Liver (tissue), 9 donors: Measurements from ENCODE around the gene TNS3. TPM values are rescaled to one million over a fixed set of nuclear protein-coding genes. Genes with fewer than 3 reads are reported as not detected.

Experiments
- DNase-seq: peaks from one replicate; pipeline ENCODE4 v3.0.0-alpha.2; 2017; ENCODE audit warnings: low spot score
- H3K27ac ChIP-seq, 2 donors: one replicate each; pipeline ENCODE4 v1.7.0; 2013; ENCODE audit warnings: inconsistent platforms in 2 of 2, low read length in 2 of 2, control low read depth in 1 of 2, low read depth in 1 of 2, mild to moderate bottlenecking in 1 of 2
- H3K27me3 ChIP-seq, 4 donors: one replicate each; pipeline versions ENCODE4 v1.6.1 to v1.7.0; 2013; ENCODE audit warnings: low read length in 3 of 4, inconsistent platforms in 1 of 4, mild to moderate bottlenecking in 1 of 4, moderate library complexity in 1 of 4; ENCODE audit not compliant: control insufficient read depth in 4 of 4, insufficient read depth in 4 of 4
- H3K36me3 ChIP-seq, 4 donors: one replicate each; pipeline versions ENCODE4 v1.6.1 to v1.7.0; 2013; ENCODE audit warnings: low read length in 3 of 4, mild to moderate bottlenecking in 3 of 4, low read depth in 1 of 4, moderate library complexity in 1 of 4; ENCODE audit not compliant: control insufficient read depth in 4 of 4, insufficient read depth in 3 of 4
- H3K4me1 ChIP-seq, 4 donors: one replicate each; pipeline versions ENCODE4 v1.6.1 to v1.7.0; 2013; ENCODE audit warnings: low read length in 3 of 4, mild to moderate bottlenecking in 3 of 4, moderate library complexity in 1 of 4; ENCODE audit not compliant: control insufficient read depth in 4 of 4, insufficient read depth in 4 of 4
- H3K4me3 ChIP-seq, 3 donors: one replicate each; pipeline versions ENCODE4 v1.6.1 to v1.7.0; 2013; ENCODE audit warnings: low read length in 3 of 3, control low read depth in 1 of 3, low read depth in 1 of 3, mild to moderate bottlenecking in 1 of 3
- H3K9ac ChIP-seq, 2 donors: one replicate each; pipeline ENCODE4 v1.7.0; 2013; ENCODE audit warnings: low read length in 2 of 2, mild to moderate bottlenecking in 2 of 2, moderate library complexity in 2 of 2, control low read depth in 1 of 2, low read depth in 1 of 2
- H3K9me3 ChIP-seq, 4 donors: one replicate each; pipeline versions ENCODE4 v1.6.1 to v1.7.0; 2013; ENCODE audit warnings: low read length in 3 of 4; ENCODE audit not compliant: control insufficient read depth in 4 of 4
- EGR1 ChIP-seq, 2 donors: IDR thresholded peaks; 2 replicates each; pipeline ENCODE4 v1.6.1; 2016 to 2018; ENCODE audit warnings: antibody characterized with exemption in 2 of 2, low read depth in 2 of 2
- FOXA1 ChIP-seq: IDR thresholded peaks from 2 replicates; pipeline ENCODE4 v1.6.1; 2016; ENCODE audit warnings: antibody characterized with exemption
- FOXA2 ChIP-seq: IDR thresholded peaks from 2 replicates; pipeline ENCODE4 v1.6.1; 2016; ENCODE audit warnings: antibody characterized with exemption
- GABPA ChIP-seq, 2 donors: IDR thresholded peaks in 1 of 2; conservative IDR thresholded peaks in 1 of 2; 2 replicates each; pipeline ENCODE4 v1.6.1; 2016; ENCODE audit warnings: antibody characterized with exemption in 2 of 2, mild to moderate bottlenecking in 1 of 2, moderate library complexity in 1 of 2
- HNF4A ChIP-seq, 2 donors: conservative IDR thresholded peaks; 2 replicates each; pipeline ENCODE4 v1.6.1; 2016; ENCODE audit warnings: antibody characterized with exemption in 2 of 2, mild to moderate bottlenecking in 2 of 2
- HNF4G ChIP-seq: IDR thresholded peaks from 2 replicates; pipeline ENCODE4 v1.6.1; 2016; ENCODE audit warnings: antibody characterized with exemption
- JUND ChIP-seq, 2 donors: IDR thresholded peaks; 2 replicates each; pipeline ENCODE4 v1.6.1; 2016; ENCODE audit warnings: antibody characterized with exemption in 2 of 2
- NR2F2 ChIP-seq: IDR thresholded peaks from 2 replicates; pipeline ENCODE4 v1.6.1; 2016; ENCODE audit warnings: antibody characterized with exemption
- RAD21 ChIP-seq, 2 donors: IDR thresholded peaks; 2 replicates each; pipeline ENCODE4 v1.6.1; 2016; ENCODE audit warnings: antibody characterized with exemption in 2 of 2, mild to moderate bottlenecking in 2 of 2
- RXRA ChIP-seq, 2 donors: IDR thresholded peaks; 2 replicates each; pipeline ENCODE4 v1.6.1; 2017 to 2018; ENCODE audit warnings: antibody characterized with exemption in 2 of 2, mild to moderate bottlenecking in 1 of 2
- SP1 ChIP-seq: IDR thresholded peaks from 2 replicates; pipeline ENCODE4 v1.6.1; 2018; ENCODE audit warnings: antibody characterized with exemption, mild to moderate bottlenecking
- YY1 ChIP-seq: IDR thresholded peaks from 2 replicates; pipeline ENCODE4 v1.6.1; 2016; ENCODE audit warnings: antibody characterized with exemption, mild to moderate bottlenecking
- WGBS: extraction: QIAGEN DNeasy Blood & Tissue Kit; methylation state at CpG from one replicate; pipeline ENCODE4 v1.1.7; 2013; 5-methylcytosine and 5-hydroxymethylcytosine counted together
- polyA plus RNA-seq, 2 donors: library from polyadenylated mRNA; stranded (reverse) in 1 of 2; unstranded in 1 of 2; fragments of 200-250 nt in 1 of 2; fragments of >200 nt in 1 of 2; fragmentation: Nextera tagmentation in 1 of 2; extraction: Ambion mirVana in 1 of 2; gene quantifications; one replicate each; pipeline versions ENCODE4 v1.2.1 to v1.2.3, GENCODE V29; 2013 to 2015
- total RNA-seq, 2 donors: library from RNA; depleted of rRNA; stranded (reverse); fragments of >200 nt; gene quantifications; one replicate each; pipeline ENCODE4 v1.2.3, GENCODE V29; 2014
- TF ChIP-seq, protein P1 (sequence below): IDR thresholded peaks from 2 replicates; pipeline ENCODE4 v1.6.1; 2016; ENCODE audit warnings: antibody characterized with exemption
- TF ChIP-seq, protein P2 (sequence below): IDR thresholded peaks from 2 replicates; pipeline ENCODE4 v1.6.1; 2016; ENCODE audit warnings: antibody characterized with exemption
- TF ChIP-seq, protein P3 (sequence below): IDR thresholded peaks from 2 replicates; pipeline ENCODE4 v1.6.1; 2016; ENCODE audit warnings: antibody characterized with exemption, mild to moderate bottlenecking
- TF ChIP-seq, protein P4 (sequence below): fragments of 150-350 bp; IDR thresholded peaks from 2 replicates; pipeline ENCODE4 v1.5.1; 2017; ENCODE audit warnings: improper control_type of control experiment, low read depth, low read length; ENCODE audit not compliant: missing input control
- TF ChIP-seq, protein P5 (sequence below): IDR thresholded peaks from 2 replicates; pipeline ENCODE4 v1.6.1; 2016; ENCODE audit warnings: antibody characterized with exemption
- donor health status: healthy.
- donor health status: healthy.
- donor health status: healthy.
- donor health status: healthy.
- donor health status: healthy.

Gene TNS3
- total and polyA plus RNA-seq, 4 donors, result 16.8 to 100 (median 29.5) TPM

DNA sequence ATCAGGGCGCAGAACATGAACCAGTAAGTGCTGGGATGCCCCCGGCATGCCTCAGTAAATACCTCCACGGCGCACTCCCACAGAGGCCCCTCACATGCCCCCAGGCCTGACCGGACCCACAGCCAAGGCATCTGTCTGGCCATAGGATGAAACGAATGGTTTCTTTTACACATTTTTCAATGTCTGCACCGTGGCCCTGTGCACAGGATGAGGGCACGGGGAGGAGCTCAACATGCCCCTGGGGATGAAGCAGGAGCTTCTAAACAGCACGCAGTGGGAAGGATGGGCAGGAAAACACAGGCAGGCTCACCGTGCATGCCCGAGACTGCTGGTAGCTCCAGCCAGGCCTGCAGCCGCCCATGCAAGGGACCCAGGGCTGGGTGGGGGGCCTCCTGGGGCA lies 283.3 kb downstream of the TNS3 start:
- H3K9ac ChIP-seq, result no peak overlapping the region
- WGBS, result 93% methylated on average over 12 of the region's 12 CpGs
- H3K27me3 ChIP-seq, result no peaks in the 10 kb centered on the region
- TF ChIP-seq HNF4G, result no peak
- TF ChIP-seq, protein P1, sequence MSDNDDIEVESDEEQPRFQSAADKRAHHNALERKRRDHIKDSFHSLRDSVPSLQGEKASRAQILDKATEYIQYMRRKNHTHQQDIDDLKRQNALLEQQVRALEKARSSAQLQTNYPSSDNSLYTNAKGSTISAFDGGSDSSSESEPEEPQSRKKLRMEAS, result no peak
- TF ChIP-seq, protein P2, sequence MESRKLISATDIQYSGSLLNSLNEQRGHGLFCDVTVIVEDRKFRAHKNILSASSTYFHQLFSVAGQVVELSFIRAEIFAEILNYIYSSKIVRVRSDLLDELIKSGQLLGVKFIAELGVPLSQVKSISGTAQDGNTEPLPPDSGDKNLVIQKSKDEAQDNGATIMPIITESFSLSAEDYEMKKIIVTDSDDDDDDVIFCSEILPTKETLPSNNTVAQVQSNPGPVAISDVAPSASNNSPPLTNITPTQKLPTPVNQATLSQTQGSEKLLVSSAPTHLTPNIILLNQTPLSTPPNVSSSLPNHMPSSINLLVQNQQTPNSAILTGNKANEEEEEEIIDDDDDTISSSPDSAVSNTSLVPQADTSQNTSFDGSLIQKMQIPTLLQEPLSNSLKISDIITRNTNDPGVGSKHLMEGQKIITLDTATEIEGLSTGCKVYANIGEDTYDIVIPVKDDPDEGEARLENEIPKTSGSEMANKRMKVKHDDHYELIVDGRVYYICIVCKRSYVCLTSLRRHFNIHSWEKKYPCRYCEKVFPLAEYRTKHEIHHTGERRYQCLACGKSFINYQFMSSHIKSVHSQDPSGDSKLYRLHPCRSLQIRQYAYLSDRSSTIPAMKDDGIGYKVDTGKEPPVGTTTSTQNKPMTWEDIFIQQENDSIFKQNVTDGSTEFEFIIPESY, result no peak
- TF ChIP-seq, protein P3, sequence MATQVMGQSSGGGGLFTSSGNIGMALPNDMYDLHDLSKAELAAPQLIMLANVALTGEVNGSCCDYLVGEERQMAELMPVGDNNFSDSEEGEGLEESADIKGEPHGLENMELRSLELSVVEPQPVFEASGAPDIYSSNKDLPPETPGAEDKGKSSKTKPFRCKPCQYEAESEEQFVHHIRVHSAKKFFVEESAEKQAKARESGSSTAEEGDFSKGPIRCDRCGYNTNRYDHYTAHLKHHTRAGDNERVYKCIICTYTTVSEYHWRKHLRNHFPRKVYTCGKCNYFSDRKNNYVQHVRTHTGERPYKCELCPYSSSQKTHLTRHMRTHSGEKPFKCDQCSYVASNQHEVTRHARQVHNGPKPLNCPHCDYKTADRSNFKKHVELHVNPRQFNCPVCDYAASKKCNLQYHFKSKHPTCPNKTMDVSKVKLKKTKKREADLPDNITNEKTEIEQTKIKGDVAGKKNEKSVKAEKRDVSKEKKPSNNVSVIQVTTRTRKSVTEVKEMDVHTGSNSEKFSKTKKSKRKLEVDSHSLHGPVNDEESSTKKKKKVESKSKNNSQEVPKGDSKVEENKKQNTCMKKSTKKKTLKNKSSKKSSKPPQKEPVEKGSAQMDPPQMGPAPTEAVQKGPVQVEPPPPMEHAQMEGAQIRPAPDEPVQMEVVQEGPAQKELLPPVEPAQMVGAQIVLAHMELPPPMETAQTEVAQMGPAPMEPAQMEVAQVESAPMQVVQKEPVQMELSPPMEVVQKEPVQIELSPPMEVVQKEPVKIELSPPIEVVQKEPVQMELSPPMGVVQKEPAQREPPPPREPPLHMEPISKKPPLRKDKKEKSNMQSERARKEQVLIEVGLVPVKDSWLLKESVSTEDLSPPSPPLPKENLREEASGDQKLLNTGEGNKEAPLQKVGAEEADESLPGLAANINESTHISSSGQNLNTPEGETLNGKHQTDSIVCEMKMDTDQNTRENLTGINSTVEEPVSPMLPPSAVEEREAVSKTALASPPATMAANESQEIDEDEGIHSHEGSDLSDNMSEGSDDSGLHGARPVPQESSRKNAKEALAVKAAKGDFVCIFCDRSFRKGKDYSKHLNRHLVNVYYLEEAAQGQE, result no peak
- no peak for TF ChIP-seq JUND (IDR thresholded peaks at IDR 0.05)
- TF ChIP-seq, protein P4, sequence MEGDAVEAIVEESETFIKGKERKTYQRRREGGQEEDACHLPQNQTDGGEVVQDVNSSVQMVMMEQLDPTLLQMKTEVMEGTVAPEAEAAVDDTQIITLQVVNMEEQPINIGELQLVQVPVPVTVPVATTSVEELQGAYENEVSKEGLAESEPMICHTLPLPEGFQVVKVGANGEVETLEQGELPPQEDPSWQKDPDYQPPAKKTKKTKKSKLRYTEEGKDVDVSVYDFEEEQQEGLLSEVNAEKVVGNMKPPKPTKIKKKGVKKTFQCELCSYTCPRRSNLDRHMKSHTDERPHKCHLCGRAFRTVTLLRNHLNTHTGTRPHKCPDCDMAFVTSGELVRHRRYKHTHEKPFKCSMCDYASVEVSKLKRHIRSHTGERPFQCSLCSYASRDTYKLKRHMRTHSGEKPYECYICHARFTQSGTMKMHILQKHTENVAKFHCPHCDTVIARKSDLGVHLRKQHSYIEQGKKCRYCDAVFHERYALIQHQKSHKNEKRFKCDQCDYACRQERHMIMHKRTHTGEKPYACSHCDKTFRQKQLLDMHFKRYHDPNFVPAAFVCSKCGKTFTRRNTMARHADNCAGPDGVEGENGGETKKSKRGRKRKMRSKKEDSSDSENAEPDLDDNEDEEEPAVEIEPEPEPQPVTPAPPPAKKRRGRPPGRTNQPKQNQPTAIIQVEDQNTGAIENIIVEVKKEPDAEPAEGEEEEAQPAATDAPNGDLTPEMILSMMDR, result no peak
- no peak for TF ChIP-seq EGR1 (IDR thresholded peaks at IDR 0.05; ENCODE audit: low read depth in 2 of 2)
- H3K4me1 ChIP-seq, result no peaks in the 10 kb centered on the region
- H3K36me3 ChIP-seq, result peaks cover 29 to 86% (median 55%) of the 10 kb centered on the region in 4 donors
- H3K27ac ChIP-seq, result no peak overlapping the region
- DNase-seq, result peak; percentile 30
- no peaks in the 10 kb centered on the region for H3K9me3 ChIP-seq
- H3K4me3 ChIP-seq, result no peak overlapping the region

DNA sequence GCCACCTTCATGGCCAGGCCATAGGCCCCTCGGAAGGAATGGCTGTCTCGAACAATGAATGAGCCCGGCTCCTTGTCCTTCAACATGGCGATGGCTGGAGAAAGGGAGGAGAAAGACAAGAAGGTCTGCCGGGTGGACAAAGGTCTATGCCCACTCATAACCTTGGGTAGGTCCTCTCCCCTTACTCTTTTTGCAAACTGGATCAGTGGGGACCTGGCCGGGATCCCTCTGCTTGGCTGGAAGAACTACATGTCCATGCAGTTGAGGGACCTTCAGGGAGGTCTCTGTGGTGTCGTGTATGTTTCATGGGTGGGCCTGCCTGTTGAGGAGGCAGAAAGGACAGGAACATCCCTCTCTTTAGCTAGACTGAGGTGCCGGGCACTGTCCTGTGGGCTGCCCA lies 284.8 kb downstream of the TNS3 start:
- Histone ChIP-seq H3K27me3 (no peaks in the 10 kb centered on the region), H3K4me3 (no peak overlapping the region), H3K36me3 (peaks cover 25 to 86% (median 59%) of the 10 kb centered on the region in 4 donors), H3K4me1 (no peaks in the 10 kb centered on the region), H3K27ac (no peak overlapping the region), H3K9ac (no peak overlapping the region), H3K9me3 (no peaks in the 10 kb centered on the region)
- 95% methylated on average over 8 of the region's 8 CpGs for WGBS
- DNase-seq, result peak; percentile 25
- TF ChIP-seq YY1 (no peak), JUND (IDR thresholded peaks at IDR 0.05) (no peak), RXRA (IDR thresholded peaks at IDR 0.05) (no peak), SP1 (no peak), FOXA1 (no peak), GABPA (IDR thresholded peaks at IDR 0.05 in 1 of 2, conservative IDR thresholded peaks at IDR 0.05 in 1 of 2) (no peak), NR2F2 (no peak), HNF4A (conservative IDR thresholded peaks at IDR 0.05) (no peak), HNF4G (no peak), RAD21 (IDR thresholded peaks at IDR 0.05) (no peak), FOXA2 (no peak), EGR1 (IDR thresholded peaks at IDR 0.05; ENCODE audit: low read depth in 2 of 2) (no peak)
- TF ChIP-seq, protein P3, result no peak
- TF ChIP-seq, protein P4, result no peak
- TF ChIP-seq, protein P5, sequence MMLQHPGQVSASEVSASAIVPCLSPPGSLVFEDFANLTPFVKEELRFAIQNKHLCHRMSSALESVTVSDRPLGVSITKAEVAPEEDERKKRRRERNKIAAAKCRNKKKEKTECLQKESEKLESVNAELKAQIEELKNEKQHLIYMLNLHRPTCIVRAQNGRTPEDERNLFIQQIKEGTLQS, result no peak
